SHP77 treated with DMSO at 0.1 percent for 48 hours (cell line): ENCODE measurements around the gene TRAPPC10.

Source experiments
- DNase-seq: peaks from one replicate; lab custom pipeline; 2025; lab: John Stamatoyannopoulos, UW

TRAPPC10 gene

DNA sequence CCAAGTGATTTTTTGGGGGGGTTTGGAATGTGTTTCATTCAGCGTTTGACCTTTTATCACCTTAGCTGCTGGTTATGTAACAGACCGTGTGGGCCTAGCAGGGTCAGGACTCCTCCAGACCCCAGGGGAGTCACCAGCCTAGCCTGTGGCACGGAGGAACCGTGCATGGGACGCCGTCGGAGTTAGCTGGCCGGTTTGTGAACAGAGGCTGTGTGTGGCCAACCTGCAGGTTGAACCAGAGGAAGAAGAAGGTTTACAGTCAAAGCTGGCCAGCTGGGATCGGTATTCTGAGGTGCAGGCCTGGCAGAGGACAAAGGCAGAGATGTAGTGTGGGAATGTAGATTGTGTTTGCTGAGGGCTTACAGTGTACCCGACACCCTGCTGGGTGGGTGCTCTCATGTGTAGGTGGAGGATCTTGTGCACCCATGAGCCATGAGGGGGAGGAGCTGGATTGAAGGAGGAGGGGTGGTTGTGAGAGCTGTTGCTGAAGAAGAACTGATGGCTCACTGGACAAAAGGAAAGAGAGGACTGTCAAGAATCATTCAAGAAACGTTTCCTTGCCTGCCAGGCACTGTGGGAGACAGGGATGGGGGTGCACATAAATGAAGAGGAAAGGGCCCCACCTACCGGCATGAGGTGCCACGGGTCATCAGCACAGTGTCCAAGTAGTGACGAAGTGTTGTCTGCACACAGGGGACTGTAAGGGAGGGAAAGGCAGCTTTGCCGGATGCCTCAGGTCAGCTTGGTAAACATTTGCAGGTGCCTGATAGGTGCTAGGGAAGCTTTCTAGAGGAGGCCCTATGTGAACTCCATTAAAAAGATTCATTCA, 55.1 kb downstream of the TRAPPC10 start:
- DNase-seq = no peak

- DNase-seq = no peak
Observed at GRCh38 chr21:44070391-44070790, 58.3 kb downstream of the TRAPPC10 start.

DNA sequence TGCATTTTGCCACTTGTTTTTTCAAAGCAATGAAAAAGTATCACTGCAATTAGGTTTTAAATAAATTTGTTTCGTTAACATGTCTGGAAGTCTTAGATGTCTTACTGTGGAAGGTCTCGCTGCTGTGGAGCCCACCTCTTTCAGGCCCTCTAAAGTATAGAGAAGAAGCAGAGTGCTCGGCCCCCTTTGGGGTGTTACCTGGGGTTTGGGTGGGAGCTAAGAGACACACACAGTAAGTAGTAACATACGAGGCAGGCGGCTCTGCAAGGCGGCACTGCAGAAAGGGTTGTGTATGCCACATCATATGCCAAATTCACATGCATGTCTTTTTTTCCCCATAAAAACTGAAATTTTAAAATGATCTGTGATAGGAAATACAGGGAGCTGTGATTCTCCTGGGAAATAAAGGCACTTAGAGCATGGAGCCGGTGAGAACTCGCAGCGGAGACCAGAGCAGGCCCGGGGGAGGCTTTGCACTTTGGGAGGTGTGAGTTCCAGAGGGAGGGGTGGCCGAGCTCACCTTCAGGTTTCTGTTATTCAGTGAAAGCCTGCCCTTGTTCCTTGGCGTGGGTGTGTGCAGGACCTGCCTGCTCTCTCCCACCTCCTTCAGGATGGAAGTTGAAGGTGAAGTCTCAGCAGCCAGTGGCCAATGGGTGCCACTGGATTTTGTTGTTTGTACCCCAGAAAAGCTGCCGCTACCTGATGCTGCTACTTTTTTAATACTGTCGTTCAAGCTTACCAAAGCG, 59.4 kb downstream of the TRAPPC10 start:
- DNase-seq = no peak

- DNase-seq = no peak
Observed at GRCh38 chr21:44072111-44072510, 60.0 kb downstream of the TRAPPC10 start.

- no peak for DNase-seq
Observed at GRCh38 chr21:44074315-44074958, 62.3 kb downstream of the TRAPPC10 start.

GRCh38 chr21:44076316-44076715, 64.2 kb downstream of the TRAPPC10 start:
- no peak for DNase-seq

- no peak for DNase-seq
Observed at GRCh38 chr21:44078411-44078981, 66.4 kb downstream of the TRAPPC10 start.

- DNase-seq = no peak
Observed at GRCh38 chr21:44079446-44079845, 67.3 kb downstream of the TRAPPC10 start.

GRCh38 chr21:44079846-44080245, 67.7 kb downstream of the TRAPPC10 start:
- no peak for DNase-seq

- no peak for DNase-seq
Observed at GRCh38 chr21:44082648-44083440, 70.7 kb downstream of the TRAPPC10 start.

GRCh38 chr21:44083631-44084291, 71.7 kb downstream of the TRAPPC10 start:
- no peak for DNase-seq

- DNase-seq = no peak
Observed at GRCh38 chr21:44084496-44085241, 72.6 kb downstream of the TRAPPC10 start.

DNA sequence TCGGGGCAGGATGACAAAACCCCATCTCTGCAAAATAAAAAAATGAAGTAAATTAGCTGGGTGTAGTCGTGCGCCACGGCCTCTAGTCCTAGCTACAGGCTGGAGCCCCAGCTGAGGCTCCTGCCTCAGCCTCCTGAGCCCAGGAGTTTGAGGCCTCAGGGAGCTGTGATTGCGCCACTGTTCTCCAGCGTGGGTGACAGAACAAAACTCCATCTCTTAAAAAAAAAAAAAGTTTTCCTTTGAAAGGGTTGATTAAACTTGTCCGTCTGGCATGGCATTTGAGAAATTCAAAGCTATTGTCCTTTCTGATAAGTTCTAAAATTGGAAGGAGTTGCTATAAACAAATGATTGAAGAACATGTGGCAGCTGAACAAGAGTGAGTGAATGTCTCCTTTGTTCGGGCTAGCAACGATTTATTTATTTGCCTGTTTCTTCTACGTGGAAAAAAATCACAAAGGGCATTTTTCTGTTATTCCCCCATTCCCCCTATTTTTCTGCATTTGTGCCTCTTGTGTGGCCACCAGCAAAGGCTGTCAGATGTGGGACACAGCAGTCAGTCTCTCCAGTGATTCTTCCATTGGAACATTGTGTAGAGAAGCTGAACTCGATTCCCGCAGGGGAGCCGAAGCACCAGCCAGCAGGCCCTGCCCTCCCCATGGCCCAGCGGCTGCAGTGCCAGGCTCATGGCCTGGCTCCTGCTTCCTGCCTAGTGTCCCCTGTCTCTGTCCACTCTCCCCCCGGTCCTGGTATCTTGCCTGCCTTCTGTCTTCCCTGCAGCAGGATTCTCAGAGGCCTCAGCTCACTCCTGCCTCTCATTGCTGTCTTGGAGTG, 73.6 kb downstream of the TRAPPC10 start:
- no peak for DNase-seq

- no peak for DNase-seq
Observed at GRCh38 chr21:44086636-44087425, 74.7 kb downstream of the TRAPPC10 start.

GRCh38 chr21:44087426-44088400, 75.6 kb downstream of the TRAPPC10 start:
- DNase-seq = no peak

DNA sequence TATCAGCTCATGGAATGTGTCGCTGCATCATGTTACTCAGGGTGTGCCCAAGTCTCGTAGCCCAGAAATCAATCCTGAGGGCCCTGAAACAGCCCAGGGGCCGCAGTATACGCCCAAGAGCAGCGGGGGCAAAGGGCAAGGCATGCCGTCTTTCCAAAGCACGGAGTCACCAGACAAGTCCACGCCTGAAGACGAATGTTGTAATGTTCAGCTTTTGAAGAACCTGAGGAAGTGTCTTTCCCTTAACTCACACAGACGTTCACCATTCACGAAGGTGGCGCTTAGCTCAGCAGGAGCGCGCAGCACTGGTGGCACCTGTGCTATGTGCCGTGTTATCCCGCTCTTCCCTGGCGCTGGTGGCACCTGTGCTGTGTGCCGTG, 76.3 kb downstream of the TRAPPC10 start:
- DNase-seq = no peak
